ENCODE results near the gene ERICH3.

DNA sequence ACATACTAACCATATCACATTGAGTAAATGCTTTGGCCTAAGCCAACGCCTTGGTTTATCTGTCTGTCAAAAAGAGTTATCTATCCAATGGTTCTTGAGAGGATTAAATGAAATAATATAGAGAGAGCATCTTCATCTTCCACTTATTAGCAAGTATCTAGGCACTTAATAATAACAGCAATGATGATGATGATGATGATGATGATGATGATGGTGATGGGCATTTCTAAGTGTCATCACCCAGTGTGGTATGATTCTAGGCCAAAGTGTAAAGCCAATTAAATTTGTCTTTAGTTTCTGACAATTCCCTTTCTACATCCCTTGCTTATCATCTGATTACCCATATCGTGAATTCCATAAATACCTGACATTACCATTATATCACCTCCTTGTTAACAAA is 95.5 kb downstream of the ERICH3 start:
- TF ChIP-seq, protein P1, sequence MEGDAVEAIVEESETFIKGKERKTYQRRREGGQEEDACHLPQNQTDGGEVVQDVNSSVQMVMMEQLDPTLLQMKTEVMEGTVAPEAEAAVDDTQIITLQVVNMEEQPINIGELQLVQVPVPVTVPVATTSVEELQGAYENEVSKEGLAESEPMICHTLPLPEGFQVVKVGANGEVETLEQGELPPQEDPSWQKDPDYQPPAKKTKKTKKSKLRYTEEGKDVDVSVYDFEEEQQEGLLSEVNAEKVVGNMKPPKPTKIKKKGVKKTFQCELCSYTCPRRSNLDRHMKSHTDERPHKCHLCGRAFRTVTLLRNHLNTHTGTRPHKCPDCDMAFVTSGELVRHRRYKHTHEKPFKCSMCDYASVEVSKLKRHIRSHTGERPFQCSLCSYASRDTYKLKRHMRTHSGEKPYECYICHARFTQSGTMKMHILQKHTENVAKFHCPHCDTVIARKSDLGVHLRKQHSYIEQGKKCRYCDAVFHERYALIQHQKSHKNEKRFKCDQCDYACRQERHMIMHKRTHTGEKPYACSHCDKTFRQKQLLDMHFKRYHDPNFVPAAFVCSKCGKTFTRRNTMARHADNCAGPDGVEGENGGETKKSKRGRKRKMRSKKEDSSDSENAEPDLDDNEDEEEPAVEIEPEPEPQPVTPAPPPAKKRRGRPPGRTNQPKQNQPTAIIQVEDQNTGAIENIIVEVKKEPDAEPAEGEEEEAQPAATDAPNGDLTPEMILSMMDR (IDR thresholded peaks at IDR 0.05; ENCODE audit: low read depth, low read length, poor library complexity, severe bottlenecking): no peak
- TF ChIP-seq EZH2phosphoT487 (IDR thresholded peaks at IDR 0.05; ENCODE audit: borderline replicate concordance, low read length): no peak
